Suprapubic skin (tissue), 4 donors: ENCODE measurements around the gene DHCR7.

Experiments used
- POLR2A ChIP-seq, 2 donors: fragments of 450-650 bp; IDR thresholded peaks; one replicate each; pipeline ENCODE4 v1.6.1; 2017; ENCODE audit warnings: antibody characterized with exemption in 2 of 2, mild to moderate bottlenecking in 2 of 2, moderate library complexity in 2 of 2
- POLR2AphosphoS5 ChIP-seq, 3 donors: sonication (generic); formaldehyde crosslinking; IDR thresholded peaks; one replicate each; pipeline ENCODE4 v1.6.1; 2017; ENCODE audit warnings: antibody characterized with exemption in 3 of 3
- TF ChIP-seq, protein P1 (sequence below), 2 donors: fragments of 200-600 bp in 1 of 2; fragments of 450-650 bp in 1 of 2; sonication (generic) in 1 of 2; IDR thresholded peaks; one replicate each; pipeline ENCODE4 v1.5.1; 2016 to 2019; ENCODE audit warnings: antibody characterized with exemption in 2 of 2, mild to moderate bottlenecking in 1 of 2, moderate library complexity in 1 of 2

- TF ChIP-seq POLR2A (IDR thresholded peaks at IDR 0.05) (no peak), POLR2AphosphoS5 (IDR thresholded peaks at IDR 0.05) (no peak)
- TF ChIP-seq, protein P1, sequence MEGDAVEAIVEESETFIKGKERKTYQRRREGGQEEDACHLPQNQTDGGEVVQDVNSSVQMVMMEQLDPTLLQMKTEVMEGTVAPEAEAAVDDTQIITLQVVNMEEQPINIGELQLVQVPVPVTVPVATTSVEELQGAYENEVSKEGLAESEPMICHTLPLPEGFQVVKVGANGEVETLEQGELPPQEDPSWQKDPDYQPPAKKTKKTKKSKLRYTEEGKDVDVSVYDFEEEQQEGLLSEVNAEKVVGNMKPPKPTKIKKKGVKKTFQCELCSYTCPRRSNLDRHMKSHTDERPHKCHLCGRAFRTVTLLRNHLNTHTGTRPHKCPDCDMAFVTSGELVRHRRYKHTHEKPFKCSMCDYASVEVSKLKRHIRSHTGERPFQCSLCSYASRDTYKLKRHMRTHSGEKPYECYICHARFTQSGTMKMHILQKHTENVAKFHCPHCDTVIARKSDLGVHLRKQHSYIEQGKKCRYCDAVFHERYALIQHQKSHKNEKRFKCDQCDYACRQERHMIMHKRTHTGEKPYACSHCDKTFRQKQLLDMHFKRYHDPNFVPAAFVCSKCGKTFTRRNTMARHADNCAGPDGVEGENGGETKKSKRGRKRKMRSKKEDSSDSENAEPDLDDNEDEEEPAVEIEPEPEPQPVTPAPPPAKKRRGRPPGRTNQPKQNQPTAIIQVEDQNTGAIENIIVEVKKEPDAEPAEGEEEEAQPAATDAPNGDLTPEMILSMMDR (IDR thresholded peaks at IDR 0.05), result no peak
These were observed 6.1 kb downstream of the DHCR7 start for GRCh38 chr11:71442123-71442522.
